NCI-H2196 (cell line): ENCODE results near the gene HSPA4.
"Not testable (repeated sequence)": the region's sequence is repeated elsewhere in the genome, so short reads cannot be mapped to it uniquely, and the experiment has no call there.

Experiments
- DNase-seq: peaks from one replicate; lab custom pipeline; 2025; ENCODE audit not compliant: unreplicated experiment; lab: John Stamatoyannopoulos, UW

Gene HSPA4

GRCh38 chr5:133051542-133052316 is at the start of gene HSPA4:
Gene HSPA4, plus strand, starts transcription at chr5:133052013. Its CDS starts 238 bp downstream, at chr5:133052251.
- peak; percentile 98 for DNase-seq

- DNase-seq: no peak
Measured at GRCh38 chr5:133006653-133007052, 45.2 kb upstream of the HSPA4 start.

GRCh38 chr5:133008455-133008854 is 43.4 kb upstream of the HSPA4 start:
- DNase-seq: not testable (repeated sequence)

- DNase-seq: no peak
Measured at GRCh38 chr5:133015466-133015865, 36.3 kb upstream of the HSPA4 start.

GRCh38 chr5:133017964-133018363 is 33.8 kb upstream of the HSPA4 start:
- no peak for DNase-seq

- DNase-seq: not testable (repeated sequence)
Measured at GRCh38 chr5:133019471-133019870, 32.3 kb upstream of the HSPA4 start.

- peak; percentile 94 for DNase-seq
Measured at GRCh38 chr5:133025804-133026663, 25.8 kb upstream of the HSPA4 start, which contains the start of gene ZCCHC10. Gene ZCCHC10, minus strand, starts transcription at chr5:133026549. Its CDS starts 12 bp downstream, at chr5:133026537.

- DNase-seq: no peak
Measured at GRCh38 chr5:133026664-133027153, 25.1 kb upstream of the HSPA4 start.

- no peak for DNase-seq
Measured at GRCh38 chr5:133029416-133029815, 22.4 kb upstream of the HSPA4 start.

GRCh38 chr5:133030343-133031005 is 21.3 kb upstream of the HSPA4 start:
- DNase-seq: no peak

- DNase-seq: no peak
Measured at GRCh38 chr5:133032852-133033742, 18.7 kb upstream of the HSPA4 start.

GRCh38 chr5:133034064-133034463 is 17.7 kb upstream of the HSPA4 start:
- no peak for DNase-seq

- DNase-seq: no peak
Measured at GRCh38 chr5:133035224-133035623, 16.6 kb upstream of the HSPA4 start.

GRCh38 chr5:133036677-133037076 is 15.1 kb upstream of the HSPA4 start:
- DNase-seq: not testable (repeated sequence)

GRCh38 chr5:133041157-133041784 is 10.5 kb upstream of the HSPA4 start:
- no peak for DNase-seq

- DNase-seq: no peak
Measured at GRCh38 chr5:133041910-133042309, 9.9 kb upstream of the HSPA4 start.

- not testable (repeated sequence) for DNase-seq
Measured at GRCh38 chr5:133046560-133046959, 5.3 kb upstream of the HSPA4 start.

- DNase-seq: no peak
Measured at GRCh38 chr5:133047404-133047803, 4.4 kb upstream of the HSPA4 start.

GRCh38 chr5:133048993-133049725 is 2.7 kb upstream of the HSPA4 start:
- DNase-seq: peak; percentile 54
